H1 (cell line): ENCODE measurements around the gene DRC3. TPM values are rescaled to one million over a fixed set of nuclear protein-coding genes. Genes with fewer than 3 reads are reported as not detected.

Experiments used
- JUND ChIP-seq: IDR thresholded peaks from 2 replicates; pipeline ENCODE4 v1.6.1; 2011; ENCODE audit warnings: mild to moderate bottlenecking, improper control_type of control experiment, low read length
- polyA plus RNA-seq, 7 experiments: library from polyadenylated mRNA; depleted of rRNA in 3 of 7; stranded (reverse) in 5 of 7; unstranded in 2 of 7; fragments of >200 nt in 5 of 7; fragments of 200-250 nt in 2 of 7; gene quantifications; 1 replicate in 5 of 7; 2 replicates in 1 of 7; 4 replicates in 1 of 7; pipeline versions ENCODE4 v1.2.1 to v1.2.3, GENCODE V29; 2011 to 2013; ENCODE audit warnings: missing spikeins in 2 of 7, mixed read lengths in 2 of 7
- total RNA-seq: library from RNA; stranded (reverse); fragmentation: NEBNext Ultra II Directional; extraction: Animal tissue kit (Norgen Biotek cat#: 25700); gene quantifications from 2 replicates; pipeline ENCODE4 v1.2.1, GENCODE V29; 2021

The DRC3 gene
- total and polyA plus RNA-seq, 2 of the 8 experiments (the other 6 are each of a cell fraction or from before 2014, with no cell fraction given), result 0.59 TPM; not detected in 1

DNA sequence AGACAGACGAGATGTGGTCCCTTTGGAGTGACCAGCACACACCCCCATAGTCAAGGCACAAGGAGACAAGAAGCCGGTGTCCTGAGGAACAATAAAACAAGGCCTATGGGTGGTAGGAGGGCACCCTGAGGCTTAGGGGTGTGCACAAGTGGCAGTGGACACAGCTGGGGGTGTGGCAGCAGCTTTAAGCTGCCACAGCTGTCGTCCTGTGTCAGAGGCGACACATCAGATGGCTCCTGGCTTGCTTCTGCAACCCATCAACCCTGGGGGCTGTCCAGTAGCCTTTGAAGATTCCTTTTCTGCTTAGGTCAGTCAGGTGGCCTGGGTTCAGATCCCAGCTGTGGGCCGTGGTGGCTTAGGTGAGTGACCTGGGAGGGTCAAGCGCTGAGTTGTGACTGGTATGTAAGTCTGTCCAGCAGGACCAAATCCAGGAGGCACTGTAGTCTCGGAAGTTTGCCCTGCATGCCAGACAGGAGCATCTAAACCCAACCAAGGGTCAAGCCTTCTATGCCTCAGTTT is 15.8 kb downstream of the DRC3 start (continued):
- TF ChIP-seq JUND, result no peak
